GM12864 (cell line): Measurements from ENCODE around the gene PRR3.

ENCODE experiments used
- DNase-seq: peaks from one replicate; pipeline ENCODE4 v3.0.0-alpha.2; 2011; ENCODE audit warnings: low read depth
- H3K4me3 ChIP-seq: 2 replicates; pipeline ENCODE4 v1.5.1; 2011; ENCODE audit warnings: mild to moderate bottlenecking, low read depth, low read length, control low read depth
- TF ChIP-seq, protein P1 (sequence below): IDR thresholded peaks from 2 replicates; pipeline ENCODE4 v1.5.1; 2011; ENCODE audit warnings: low read depth, mild to moderate bottlenecking, moderate library complexity, low read length, control low read depth, inconsistent platforms; ENCODE audit errors: missing control alignments

PRR3 gene

DNA sequence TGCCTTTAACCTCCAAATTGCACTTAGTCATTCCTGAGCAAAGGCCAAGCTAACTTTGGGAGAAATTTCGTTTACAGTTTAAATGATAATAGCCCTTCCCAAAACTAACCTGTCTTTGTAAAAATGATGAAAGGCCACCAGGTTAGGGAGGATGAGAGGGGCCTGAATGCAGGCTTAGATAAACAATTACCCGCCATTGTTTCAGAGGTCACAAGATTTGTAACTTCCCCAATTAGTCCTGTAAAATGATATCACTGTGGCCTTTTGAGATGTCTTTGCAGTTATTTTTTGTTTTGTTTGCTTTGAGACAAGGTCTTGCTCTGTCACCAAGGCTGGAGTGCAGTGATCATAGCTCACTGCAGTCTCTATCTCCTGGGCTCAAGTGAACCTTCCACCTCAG lies 27.1 kb upstream of the PRR3 start:
- H3K4me3 ChIP-seq = no peak overlapping the region
- DNase-seq = no peak
- TF ChIP-seq, protein P1, sequence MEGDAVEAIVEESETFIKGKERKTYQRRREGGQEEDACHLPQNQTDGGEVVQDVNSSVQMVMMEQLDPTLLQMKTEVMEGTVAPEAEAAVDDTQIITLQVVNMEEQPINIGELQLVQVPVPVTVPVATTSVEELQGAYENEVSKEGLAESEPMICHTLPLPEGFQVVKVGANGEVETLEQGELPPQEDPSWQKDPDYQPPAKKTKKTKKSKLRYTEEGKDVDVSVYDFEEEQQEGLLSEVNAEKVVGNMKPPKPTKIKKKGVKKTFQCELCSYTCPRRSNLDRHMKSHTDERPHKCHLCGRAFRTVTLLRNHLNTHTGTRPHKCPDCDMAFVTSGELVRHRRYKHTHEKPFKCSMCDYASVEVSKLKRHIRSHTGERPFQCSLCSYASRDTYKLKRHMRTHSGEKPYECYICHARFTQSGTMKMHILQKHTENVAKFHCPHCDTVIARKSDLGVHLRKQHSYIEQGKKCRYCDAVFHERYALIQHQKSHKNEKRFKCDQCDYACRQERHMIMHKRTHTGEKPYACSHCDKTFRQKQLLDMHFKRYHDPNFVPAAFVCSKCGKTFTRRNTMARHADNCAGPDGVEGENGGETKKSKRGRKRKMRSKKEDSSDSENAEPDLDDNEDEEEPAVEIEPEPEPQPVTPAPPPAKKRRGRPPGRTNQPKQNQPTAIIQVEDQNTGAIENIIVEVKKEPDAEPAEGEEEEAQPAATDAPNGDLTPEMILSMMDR = no peak

DNA sequence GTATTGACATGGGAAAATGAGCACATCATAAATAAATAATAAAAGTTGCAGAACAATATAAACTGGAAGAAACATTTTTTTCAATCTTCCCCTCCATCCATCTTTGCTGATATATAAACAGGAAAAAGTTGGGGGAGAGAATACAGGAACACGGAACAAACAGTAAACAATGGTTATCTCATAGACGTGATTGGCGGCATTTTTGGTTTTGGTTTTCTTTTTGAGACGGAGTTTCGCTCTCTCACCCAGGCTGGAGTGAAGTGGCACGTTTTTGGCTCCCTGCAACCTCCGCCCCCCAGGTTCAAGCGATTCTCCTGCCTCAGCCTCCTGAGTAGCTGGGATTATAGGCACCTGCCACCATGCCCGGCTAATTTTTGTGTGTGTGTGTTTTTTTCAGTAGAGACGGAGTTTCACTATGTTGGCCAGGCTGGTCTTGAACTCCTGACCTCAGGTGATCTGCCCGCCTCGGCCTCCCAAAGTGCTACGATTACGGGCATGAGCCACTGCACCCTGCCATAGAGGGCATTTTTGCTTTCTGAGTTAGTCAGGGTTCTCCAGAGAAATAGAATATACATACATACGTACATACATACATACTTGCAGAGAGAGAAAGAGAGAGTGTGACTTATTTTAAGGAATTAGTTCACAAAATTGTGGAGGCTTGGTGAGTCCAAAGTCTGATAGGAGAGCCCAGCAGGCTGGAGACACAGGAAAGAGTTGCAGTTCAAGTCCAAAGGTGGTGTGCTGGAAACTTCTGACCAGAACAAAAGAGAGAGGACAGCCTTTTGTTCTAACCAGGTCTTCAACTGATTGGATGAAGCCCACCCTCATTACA lies 23.4 kb upstream of the PRR3 start:
- no peak for DNase-seq
- TF ChIP-seq, protein P1 = no peak
- H3K4me3 ChIP-seq = no peak overlapping the region

DNA sequence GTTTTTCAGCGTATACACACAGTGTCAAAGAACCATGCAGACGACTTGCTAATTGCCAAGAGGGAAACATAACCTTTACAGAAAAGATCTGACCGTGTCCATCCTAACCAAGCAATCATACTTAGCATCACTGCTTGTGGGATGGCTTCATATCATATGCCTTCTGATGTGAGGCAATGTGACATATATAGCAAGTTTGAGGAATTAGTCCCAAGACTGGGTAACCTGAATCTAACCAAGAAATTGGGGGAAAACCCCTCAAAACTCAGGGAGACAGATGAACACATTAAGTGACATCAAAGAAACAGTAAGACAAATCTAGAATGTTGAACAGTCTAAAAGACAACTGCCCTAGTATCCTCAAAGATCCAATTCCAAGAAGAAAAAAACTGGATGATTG lies 19.2 kb upstream of the PRR3 start:
- TF ChIP-seq, protein P1 = no peak
- no peak overlapping the region for H3K4me3 ChIP-seq
- DNase-seq = no peak

DNA sequence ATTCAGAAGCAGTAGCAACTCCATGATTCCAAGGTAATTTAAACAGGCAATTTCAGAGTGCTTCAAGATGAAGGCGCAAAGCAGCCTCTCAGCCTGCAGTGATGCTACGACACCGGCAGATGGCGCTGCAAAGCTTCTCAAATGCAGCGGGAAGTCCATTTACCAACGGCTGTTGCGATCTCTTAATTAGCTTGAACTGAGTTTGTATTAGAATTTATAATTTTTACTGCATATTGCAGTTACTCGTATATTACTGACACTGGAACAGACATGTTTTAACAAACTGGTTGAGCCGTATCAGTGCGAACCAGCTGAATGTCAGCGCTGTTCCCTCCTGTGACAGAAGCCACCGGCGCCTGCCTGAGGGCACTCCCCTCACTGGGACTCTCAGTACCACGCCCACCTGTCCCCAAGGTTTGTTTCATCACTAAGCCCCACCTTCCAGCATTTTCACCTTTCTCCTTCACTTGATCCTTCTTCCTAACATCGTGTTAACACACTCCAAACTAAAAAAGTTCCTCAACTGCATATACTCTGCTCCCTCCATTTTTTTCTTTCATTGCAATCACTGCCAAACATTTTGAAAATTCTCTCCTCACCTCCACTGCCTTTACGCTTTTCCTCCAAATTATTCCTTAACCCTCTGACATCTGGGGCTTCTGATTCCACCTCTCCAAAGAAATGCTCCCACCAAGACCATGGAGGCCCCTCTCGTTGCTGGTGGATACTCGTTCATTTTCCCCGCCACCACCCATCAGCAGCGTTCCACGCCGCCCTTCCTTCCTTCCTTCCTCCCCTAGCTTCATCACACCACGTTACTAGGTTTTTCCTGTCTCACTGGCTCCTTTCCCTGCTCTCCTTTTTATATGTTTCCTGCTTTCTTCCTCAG lies 15.3 kb upstream of the PRR3 start:
- peak overlapping the region; percentile 36 for H3K4me3 ChIP-seq
- peak; percentile 70 for DNase-seq
- TF ChIP-seq, protein P1 = peak; percentile 99

DNA sequence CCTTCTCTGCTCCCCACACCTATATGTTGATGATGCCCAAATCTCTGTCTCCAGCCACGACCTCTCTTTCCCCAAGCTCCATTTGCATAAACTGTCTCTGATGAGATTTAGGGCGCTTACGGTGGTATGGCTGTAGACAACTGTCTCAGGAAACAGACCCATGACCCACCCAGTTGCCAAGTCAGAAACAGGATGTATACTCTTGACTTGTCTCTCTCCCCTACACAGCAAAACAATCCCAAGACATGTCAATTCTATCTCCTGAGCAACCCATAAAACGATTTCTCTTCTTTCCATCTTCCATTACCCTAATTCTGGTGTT lies 14.7 kb upstream of the PRR3 start:
- no peak overlapping the region for H3K4me3 ChIP-seq
- TF ChIP-seq, protein P1 = no peak
- DNase-seq = no peak

DNA sequence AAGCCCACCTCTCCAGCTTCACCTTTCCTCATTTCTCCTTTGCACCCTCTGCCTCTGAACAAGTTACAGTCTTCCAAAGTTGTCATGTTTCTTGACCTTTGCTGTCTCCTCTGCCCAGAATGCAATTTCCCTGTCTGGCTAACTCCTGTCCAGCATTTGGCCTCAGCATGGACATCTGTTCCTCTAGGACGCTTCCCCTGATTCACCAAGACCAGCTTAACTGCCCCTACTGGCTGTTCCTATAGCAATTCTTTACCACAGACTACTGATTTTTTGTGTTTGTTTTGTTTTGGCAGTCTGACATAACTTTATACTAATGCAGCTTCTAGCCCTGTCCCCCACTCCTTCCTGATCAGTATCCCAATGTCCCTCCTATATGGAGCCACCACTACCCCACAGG lies 14.2 kb upstream of the PRR3 start:
- no peak for DNase-seq
- TF ChIP-seq, protein P1 = no peak
- no peak overlapping the region for H3K4me3 ChIP-seq
